HepG2 (cell line): ENCODE results near the gene TBC1D10B. TPM values are rescaled to one million over a fixed set of nuclear protein-coding genes. Genes with fewer than 3 reads are reported as not detected.
A peak's percentile ranks its signal among the peaks of the same experiment; 100 is the strongest.

Source experiments
- ATAC-seq: fragments of 200-7000 bp; cut with Tn5 transposase; 3 replicates; pipeline ENCODE4 v1.9.1; 2020; ENCODE audit warnings: mild to moderate bottlenecking, moderate library complexity
- BruUV-seq: library from RNA; stranded (reverse); fragments of 400-500 nt; replicated peaks from 2 replicates; lab custom pipeline; 2021; lab: Mats Ljungman, UMichigan
- CTCF ChIA-PET: fragments of 300-600 bp; formaldehyde crosslinking; extraction: SDS; loops from one replicate; lab custom pipeline; 2021; ENCODE audit warnings: low total read pairs, inconsistent platforms, low intra/inter-chr PET ratio; lab: Yijun Ruan, JAX
- POLR2A ChIA-PET: fragments of 350-600 bp; sonication (Branson Sonifier 250); formaldehyde crosslinking; loops from one replicate; lab custom pipeline; 2020; ENCODE audit warnings: antibody characterized with exemption, inconsistent platforms; lab: Yijun Ruan, JAX
- DNase-seq: peaks from one replicate; pipeline ENCODE4 v3.0.0-alpha.2; 2015; ENCODE audit warnings: low spot score
- FAIRE-seq: peaks from 3 replicates; lab custom pipeline; 2011; peaks lifted over from hg19 to GRCh38; lab: Jason Lieb, UNC
- H2AFZ ChIP-seq: one replicate; pipeline ENCODE4 v1.6.1; 2011; ENCODE audit warnings: low read length, inconsistent platforms
- H3K27ac ChIP-seq: fragments of 300-600 bp; 3 replicates; pipeline ENCODE4 v1.8.0; 2011; ENCODE audit warnings: mixed run types, mild to moderate bottlenecking, mixed read lengths, low read length, inconsistent platforms; ENCODE audit not compliant: insufficient read depth; ENCODE audit errors: extremely low read length
- H3K27me3 ChIP-seq, 2 experiments: fragments of 200-600 bp in 1 of 2; 2 replicates in 1 of 2; 3 replicates in 1 of 2; pipeline versions ENCODE4 v1.6.0 to v1.8.0; 2011; ENCODE audit warnings: low read length in 2 of 2, mild to moderate bottlenecking in 2 of 2, moderate library complexity in 2 of 2, inconsistent platforms in 1 of 2; ENCODE audit not compliant: insufficient read depth in 2 of 2, control insufficient read depth in 1 of 2
- H3K36me3 ChIP-seq, 2 experiments: fragments of 200-600 bp in 1 of 2; replicated peaks in 1 of 2; 2 replicates in 1 of 2; 3 replicates in 1 of 2; pipeline versions ENCODE4 v1.5.1 to v1.8.0; 2011; ENCODE audit warnings: low read length in 2 of 2, inconsistent platforms in 1 of 2; ENCODE audit not compliant: insufficient read depth in 2 of 2, control insufficient read depth in 1 of 2
- H3K4me1 ChIP-seq: 2 replicates; pipeline ENCODE4 v1.5.1; 2012; ENCODE audit warnings: low read length, inconsistent platforms; ENCODE audit not compliant: insufficient read depth
- H3K4me2 ChIP-seq: 2 replicates; pipeline ENCODE4 v1.6.0; 2011; ENCODE audit warnings: low read depth, low read length, inconsistent platforms
- H3K4me3 ChIP-seq, 3 experiments: fragments of 200-600 bp in 1 of 3; sonication (generic), shearing (Covaris generic) in 1 of 3; replicated peaks in 1 of 3; 2 replicates each; pipeline ENCODE4 v1.5.1; 2011 to 2016; ENCODE audit warnings: low read length in 3 of 3, inconsistent platforms in 2 of 3, low read depth in 2 of 3, mild to moderate bottlenecking in 2 of 3, control low read depth in 1 of 3, mixed read lengths in 1 of 3; ENCODE audit not compliant: insufficient read depth in 1 of 3
- H3K79me2 ChIP-seq: one replicate; pipeline ENCODE4 v1.6.1; 2011; ENCODE audit warnings: low read length, inconsistent platforms; ENCODE audit not compliant: insufficient read depth
- H3K9ac ChIP-seq: 2 replicates; pipeline ENCODE4 v1.6.0; 2011; ENCODE audit warnings: mild to moderate bottlenecking, low read depth, low read length, inconsistent platforms; ENCODE audit not compliant: insufficient read depth
- H3K9me3 ChIP-seq: 2 replicates; pipeline ENCODE4 v1.5.1; 2012; ENCODE audit warnings: mild to moderate bottlenecking, low read length
- H4K20me1 ChIP-seq: 2 replicates; pipeline ENCODE4 v1.6.0; 2011; ENCODE audit warnings: inconsistent platforms, mild to moderate bottlenecking, low read length, moderate library complexity; ENCODE audit not compliant: insufficient read depth
- AHR ChIP-seq: IDR thresholded peaks from 2 replicates; pipeline ENCODE4 v1.6.1; 2018; ENCODE audit warnings: missing genetic modification reagents, missing compliant biosample characterization
- CBX5 ChIP-seq: sonication (generic); formaldehyde crosslinking; IDR thresholded peaks from 2 replicates; pipeline ENCODE4 v1.4.0; 2020; ENCODE audit warnings: missing genetic modification reagents, borderline replicate concordance
- FOSL2 ChIP-seq: sonication (generic); formaldehyde crosslinking; IDR thresholded peaks from 2 replicates; pipeline ENCODE4 v1.4.0; 2020; ENCODE audit warnings: missing genetic modification reagents
- HOXA3 ChIP-seq: sonication (generic); formaldehyde crosslinking; IDR thresholded peaks from 2 replicates; pipeline ENCODE4 v1.5.0; 2020; ENCODE audit warnings: missing genetic modification reagents
- KMT2A ChIP-seq: sonication (generic); formaldehyde crosslinking; IDR thresholded peaks from 2 replicates; pipeline ENCODE4 v1.4.0; 2020; ENCODE audit warnings: missing genetic modification reagents
- RELA ChIP-seq: sonication (generic); formaldehyde crosslinking; IDR thresholded peaks from 2 replicates; pipeline ENCODE4 v1.4.0; 2020; ENCODE audit warnings: missing genetic modification reagents
- RXRA ChIP-seq: sonication (generic); formaldehyde crosslinking; IDR thresholded peaks from 2 replicates; pipeline ENCODE4 v1.5.1; 2020; ENCODE audit warnings: missing genetic modification reagents
- UBTF ChIP-seq: sonication (generic); formaldehyde crosslinking; IDR thresholded peaks from 2 replicates; pipeline ENCODE4 v1.4.0; 2020; ENCODE audit warnings: mild to moderate bottlenecking, missing genetic modification reagents
- ZBTB38 ChIP-seq: sonication (generic); formaldehyde crosslinking; IDR thresholded peaks from 2 replicates; pipeline ENCODE4 v1.5.1; 2020; ENCODE audit warnings: mild to moderate bottlenecking, missing genetic modification reagents
- ZC3H13 ChIP-seq: sonication (generic); formaldehyde crosslinking; IDR thresholded peaks from 2 replicates; pipeline ENCODE4 v1.8.1; 2023; ENCODE audit warnings: mild to moderate bottlenecking, missing genetic modification reagents, moderate library complexity
- ZFP36 ChIP-seq: fragments of 150-350 bp; IDR thresholded peaks from 2 replicates; pipeline ENCODE4 v1.6.1; 2018; ENCODE audit warnings: borderline replicate concordance, low read length, low read depth; ENCODE audit not compliant: partially characterized antibody
- ZMYM3 ChIP-seq: sonication (generic); formaldehyde crosslinking; IDR thresholded peaks from 2 replicates; pipeline ENCODE4 v1.5.1; 2020; ENCODE audit warnings: mild to moderate bottlenecking, missing genetic modification reagents
- ZNF512B ChIP-seq: sonication (generic); formaldehyde crosslinking; IDR thresholded peaks from 2 replicates; pipeline ENCODE4 v1.5.1; 2020; ENCODE audit warnings: missing genetic modification reagents, mild to moderate bottlenecking, borderline replicate concordance
- ZNF768 ChIP-seq: sonication (generic); formaldehyde crosslinking; IDR thresholded peaks from 2 replicates; pipeline ENCODE4 v1.4.0; 2020; ENCODE audit warnings: missing genetic modification reagents
- WGBS: methylation state at CpG from one replicate; pipeline ENCODE4 v1.1.6; 2017; ENCODE audit warnings: low lambda C conversion rate; 5-methylcytosine and 5-hydroxymethylcytosine counted together
- in situ Hi-C: cut with HindIII; loops from 2 replicates; pipeline ENCODE4 v1.10.0; 2017; ENCODE audit warnings: low pct_unique_long_range_greater_than_20kb; ENCODE audit not compliant: extremely low pct_ligation_motif_present
- intact Hi-C: fragments of 100-400 bp; cut with micrococcal nuclease; formaldehyde crosslinking; loops from one replicate; pipeline ENCODE4 v1.10.0; 2022; ENCODE audit not compliant: unreplicated experiment
- polyA plus RNA-seq, 8 experiments: library from polyadenylated mRNA; depleted of rRNA in 3 of 8; stranded (reverse) in 7 of 8; unstranded in 1 of 8; fragments of >200 nt; fragmentation: Illumina TruSeq in 4 of 8; extraction: Trizol in 4 of 8; gene quantifications; 2 replicates each; pipeline versions ENCODE4 v1.2.1 to v1.2.3, GENCODE V29; 2011 to 2016; ENCODE audit warnings: low read depth in 4 of 8, missing spikeins in 1 of 8, mixed read lengths in 1 of 8; ENCODE audit not compliant: insufficient read depth in 1 of 8
- total RNA-seq, 5 experiments: library from RNA; depleted of rRNA; stranded (reverse); fragments of >200 nt; fragmentation: Illumina TruSeq; extraction: Trizol; gene quantifications; 2 replicates each; pipeline ENCODE4 v1.2.3, GENCODE V29; 2016; ENCODE audit warnings: low read depth in 1 of 5

The TBC1D10B gene
- total and polyA plus RNA-seq, 2 of the 13 experiments (the other 11 are each of a cell fraction or from before 2014, with no cell fraction given), result 15.7 to 24.8 TPM

GRCh38 chr16:30367349-30368009 lies 2.8 kb downstream of the TBC1D10B start:
- peaks cover 9 to 21% of the 10 kb centered on the region in 2 experiments; a peak in 3 of 5 replicates for H3K36me3 ChIP-seq
- intact Hi-C loops, result no loop called here
- no peak for FAIRE-seq
- H3K4me2 ChIP-seq, result peak overlapping the region; percentile 91
- ChIA-PET POLR2A (interaction anchor here (4.7 kb wide), 1 partner anchor 10 kb away, joined by 94 read pairs; the partner anchor contains the start of gene CD2BP2), CTCF (no interaction called here)
- peaks cover 41% of the 10 kb centered on the region for H3K79me2 ChIP-seq
- peaks cover 20% of the 10 kb centered on the region; the same call in 1 of the 2 replicates for H4K20me1 ChIP-seq
- H3K27me3 ChIP-seq, result no peaks in the 10 kb centered on the region; a peak in 1 of 5 replicates
- H3K4me1 ChIP-seq, result peaks cover 40% of the 10 kb centered on the region
- ATAC-seq, result no peak
- BruUV-seq, result no TSS peak
- H3K4me3 ChIP-seq, result peak overlapping the region; percentile 80 to 90 (median 86)
- WGBS, result 72% methylated on average over 9 of the region's 10 CpGs
- no peak overlapping the region for H3K27ac ChIP-seq
- H3K9me3 ChIP-seq, result no peaks in the 10 kb centered on the region
- H3K9ac ChIP-seq, result peak overlapping the region; percentile 75
- H2AFZ ChIP-seq, result no peak overlapping the region
- in situ Hi-C loops, result no loop called here
- no peak for DNase-seq
- TF ChIP-seq ZNF512B (CRISPR knock-in tag) (no peak), CBX5 (0 out of 2 replicates have a peak, but pooled peaks have one; percentile 19), ZNF768 (CRISPR knock-in tag) (peak; percentile 67; the same call in 1 of the 2 replicates), ZC3H13 (CRISPR knock-in tag) (peak; percentile 46; the same call in 1 of the 2 replicates), HOXA3 (CRISPR knock-in tag) (0 out of 2 replicates have a peak, but pooled peaks have one; percentile 14), ZBTB38 (CRISPR knock-in tag) (peak; percentile 63; the same call in 1 of the 2 replicates), FOSL2 (CRISPR knock-in tag) (no peak), KMT2A (peak; percentile 18; the same call in 1 of the 2 replicates), ZMYM3 (CRISPR knock-in tag) (no peak), ZFP36 (peak; percentile 50), UBTF (CRISPR knock-in tag) (0 out of 2 replicates have a peak, but pooled peaks have one; percentile 23), RXRA (CRISPR knock-in tag) (0 out of 2 replicates have a peak, but pooled peaks have one; percentile 31), AHR (CRISPR knock-in tag) (0 out of 2 replicates have a peak, but pooled peaks have one; percentile 56), RELA (CRISPR knock-in tag) (no peak)
- TF ChIP-seq, all 625 proteins: peak for 10
